Endothelial cell of umbilical vein (primary cell): ENCODE data around the gene BABAM2. TPM values are rescaled to one million over a fixed set of nuclear protein-coding genes. Genes with fewer than 3 reads are reported as not detected.

Experiments used
- BruUV-seq: library from RNA; stranded (reverse); fragments of 400-500 nt; replicated peaks from 2 replicates; lab custom pipeline; 2021; lab: Mats Ljungman, UMichigan
- CTCF ChIA-PET: fragments of 300-600, 350-600 bp; sonication (Branson Sonifier 250); formaldehyde crosslinking; loops from one replicate; lab custom pipeline; 2021; ENCODE audit warnings: antibody characterized with exemption, inconsistent platforms; lab: Charles Lee
- POLR2A ChIA-PET: fragments of 300-600, 350-600 bp; sonication (Branson Sonifier 250); formaldehyde crosslinking; loops from one replicate; lab custom pipeline; 2021; ENCODE audit warnings: antibody characterized with exemption, inconsistent platforms; lab: Charles Lee
- DNase-seq: peaks from one replicate; pipeline ENCODE4 v3.0.0-alpha.2; 2011; ENCODE audit warnings: low read depth, low spot score
- FAIRE-seq: peaks from 2 replicates; lab custom pipeline; 2011; peaks lifted over from hg19 to GRCh38; lab: Jason Lieb, UNC
- H2AFZ ChIP-seq: 2 replicates; pipeline ENCODE4 v1.6.0; 2012; ENCODE audit warnings: low read depth, low read length, control low read depth, inconsistent platforms
- H3K27ac ChIP-seq: 2 replicates; pipeline ENCODE4 v1.5.1; 2011; ENCODE audit warnings: low read depth, mild to moderate bottlenecking, control low read depth, low read length, moderate library complexity; ENCODE audit not compliant: insufficient read depth
- H3K27me3 ChIP-seq, 2 experiments: 2 replicates each; pipeline versions ENCODE4 v1.6.0 to v1.6.1; 2011; ENCODE audit warnings: low read length in 2 of 2, mixed read lengths in 1 of 2; ENCODE audit not compliant: control insufficient read depth in 2 of 2, insufficient read depth in 2 of 2
- H3K36me3 ChIP-seq, 2 experiments: 2 replicates in 1 of 2; 3 replicates in 1 of 2; pipeline ENCODE4 v1.5.1; 2011; ENCODE audit warnings: low read length in 2 of 2, mild to moderate bottlenecking in 1 of 2, moderate library complexity in 1 of 2; ENCODE audit not compliant: control insufficient read depth in 2 of 2, insufficient read depth in 2 of 2; ENCODE audit errors: extremely low read depth in 1 of 2
- H3K4me1 ChIP-seq: 3 replicates; pipeline ENCODE4 v1.5.1; 2011; ENCODE audit warnings: mild to moderate bottlenecking, low read length; ENCODE audit not compliant: control insufficient read depth, insufficient read depth; ENCODE audit errors: extremely low read depth
- H3K4me2 ChIP-seq: 2 replicates; pipeline ENCODE4 v1.6.1; 2011; ENCODE audit warnings: low read length, control low read depth, mixed read lengths; ENCODE audit not compliant: insufficient read depth
- H3K4me3 ChIP-seq, 3 experiments: fragments of 200-600 bp in 1 of 3; sonication (generic), shearing (Covaris generic) in 1 of 3; replicated peaks in 1 of 3; 2 replicates each; pipeline ENCODE4 v1.5.1; 2011 to 2016; ENCODE audit warnings: control low read depth in 3 of 3, low read length in 3 of 3, mild to moderate bottlenecking in 2 of 3, inconsistent platforms in 1 of 3, low read depth in 1 of 3, moderate library complexity in 1 of 3; ENCODE audit not compliant: insufficient read depth in 1 of 3
- H3K79me2 ChIP-seq: 2 replicates; pipeline ENCODE4 v1.6.0; 2012; ENCODE audit warnings: low read length, inconsistent platforms; ENCODE audit not compliant: control insufficient read depth, insufficient read depth
- H3K9ac ChIP-seq: replicated peaks from 2 replicates; pipeline ENCODE3; 2011; ENCODE audit warnings: low read length, control low read depth; ENCODE audit not compliant: insufficient read depth; ENCODE audit errors: extremely low read depth
- H3K9me1 ChIP-seq: replicated peaks from 3 replicates; pipeline ENCODE4 v1.6.0; 2011; ENCODE audit warnings: mild to moderate bottlenecking, low read length; ENCODE audit not compliant: control insufficient read depth, insufficient read depth; ENCODE audit errors: extremely low read depth
- H3K9me3 ChIP-seq: replicated peaks from 2 replicates; pipeline ENCODE4 v1.5.1; 2012; ENCODE audit warnings: low read length, inconsistent platforms; ENCODE audit not compliant: control insufficient read depth, insufficient read depth
- H4K20me1 ChIP-seq: replicated peaks from 2 replicates; pipeline ENCODE3; 2011; ENCODE audit warnings: mild to moderate bottlenecking, low read length; ENCODE audit not compliant: control insufficient read depth, insufficient read depth; ENCODE audit errors: extremely low read depth
- CTCF ChIP-seq, 2 donors: IDR thresholded peaks; 1 replicate in 1 of 2; 2 replicates in 1 of 2; pipeline ENCODE4 v1.5.1; 2011; ENCODE audit warnings: low read length in 2 of 2, mild to moderate bottlenecking in 2 of 2, moderate library complexity in 2 of 2, control low read depth in 1 of 2, inconsistent platforms in 1 of 2, low read depth in 1 of 2; ENCODE audit not compliant: insufficient read depth in 1 of 2; ENCODE audit errors: extremely low read depth in 1 of 2
- EZH2 ChIP-seq: IDR thresholded peaks from 2 replicates; pipeline ENCODE4 v1.6.1; 2012; ENCODE audit warnings: borderline replicate concordance, low read depth, mild to moderate bottlenecking, moderate library complexity, low read length, inconsistent platforms; ENCODE audit not compliant: severe bottlenecking
- FOS ChIP-seq: IDR thresholded peaks from 2 replicates; pipeline ENCODE4 v1.6.1; 2011; ENCODE audit warnings: mild to moderate bottlenecking, low read length, moderate library complexity, borderline replicate concordance; ENCODE audit not compliant: insufficient read depth
- GATA2 ChIP-seq: IDR thresholded peaks from 2 replicates; pipeline ENCODE4 v1.7.0; 2011; ENCODE audit warnings: low read depth, mild to moderate bottlenecking, moderate library complexity, mixed read lengths, low read length; ENCODE audit not compliant: insufficient read length, insufficient read depth
- JUN ChIP-seq: IDR thresholded peaks from 2 replicates; pipeline ENCODE4 v1.6.1; 2011; ENCODE audit warnings: borderline replicate concordance, low read depth; ENCODE audit not compliant: insufficient read length, insufficient read depth
- MAX ChIP-seq: IDR thresholded peaks from 2 replicates; pipeline ENCODE4 v1.6.1; 2011; ENCODE audit not compliant: insufficient read depth, insufficient read length
- MYC ChIP-seq: IDR thresholded peaks from one replicate; pipeline ENCODE4 v1.6.1; 2011; ENCODE audit warnings: mild to moderate bottlenecking, low read depth, low read length
- POLR2A ChIP-seq: IDR thresholded peaks from 2 replicates; pipeline ENCODE4 v1.6.1; 2012; ENCODE audit warnings: low read depth, mild to moderate bottlenecking, control low read depth, low read length
- POLR2AphosphoS5 ChIP-seq: IDR thresholded peaks from 2 replicates; pipeline ENCODE4 v1.6.1; 2012; ENCODE audit warnings: low read depth, mild to moderate bottlenecking, control low read depth, low read length, moderate library complexity; ENCODE audit not compliant: insufficient read depth
- dilution Hi-C: fragments of 300-500 bp; cut with MboI; formaldehyde crosslinking; loops from one replicate; pipeline ENCODE4 v1.15.0; 2019; ENCODE audit warnings: low sequenced_read_pairs; ENCODE audit not compliant: extremely low pct_ligation_motif_present
- intact Hi-C: fragments of 100-400 bp; cut with micrococcal nuclease; formaldehyde crosslinking; loops from one replicate; pipeline ENCODE4 v1.10.0; 2022
- polyA plus RNA-seq, 4 experiments: library from polyadenylated mRNA; depleted of rRNA in 3 of 4; stranded (reverse) in 3 of 4; unstranded in 1 of 4; fragments of >200 nt; gene quantifications; 2 replicates each; pipeline versions ENCODE4 v1.2.1 to v1.2.3, GENCODE V29; 2011 to 2012; ENCODE audit warnings: missing spikeins in 1 of 4
- total RNA-seq: library from RNA; stranded (reverse); gene quantifications from 2 replicates; pipeline ENCODE4 v1.2.3, GENCODE V29; 2021

The BABAM2 gene
- total and polyA plus RNA-seq, 2 donors (not counting 3 experiments of a cell fraction or from before 2014, with no cell fraction given): 19.9 to 27.6 TPM

GRCh38 chr2:28311660-28312249 is 421.2 kb downstream of the BABAM2 start:
- Histone ChIP-seq H3K79me2 (no peaks in the 10 kb centered on the region), H3K27me3 (no peaks in the 10 kb centered on the region), H3K9me3 (no peaks in the 10 kb centered on the region), H3K9ac (no peak overlapping the region), H3K36me3 (no peaks in the 10 kb centered on the region), H3K9me1 (no peaks in the 10 kb centered on the region), H3K4me2 (no peak overlapping the region), H4K20me1 (no peaks in the 10 kb centered on the region), H2AFZ (no peak overlapping the region), H3K4me3 (no peak overlapping the region), H3K27ac (no peak overlapping the region), H3K4me1 (no peaks in the 10 kb centered on the region)
- TF ChIP-seq POLR2AphosphoS5: no peak
- ChIA-PET CTCF (interaction anchor here (0.7 to 1.5 kb wide), 2 partner anchors 10 to 36 kb away, joined by 3 read pairs; no protein-coding TSS in a partner anchor), POLR2A (no interaction called here)
- BruUV-seq: no TSS peak
- DNase-seq (no peak), FAIRE-seq (no peak)
- intact Hi-C loops: no loop called here
- dilution Hi-C loops: no loop called here

DNA sequence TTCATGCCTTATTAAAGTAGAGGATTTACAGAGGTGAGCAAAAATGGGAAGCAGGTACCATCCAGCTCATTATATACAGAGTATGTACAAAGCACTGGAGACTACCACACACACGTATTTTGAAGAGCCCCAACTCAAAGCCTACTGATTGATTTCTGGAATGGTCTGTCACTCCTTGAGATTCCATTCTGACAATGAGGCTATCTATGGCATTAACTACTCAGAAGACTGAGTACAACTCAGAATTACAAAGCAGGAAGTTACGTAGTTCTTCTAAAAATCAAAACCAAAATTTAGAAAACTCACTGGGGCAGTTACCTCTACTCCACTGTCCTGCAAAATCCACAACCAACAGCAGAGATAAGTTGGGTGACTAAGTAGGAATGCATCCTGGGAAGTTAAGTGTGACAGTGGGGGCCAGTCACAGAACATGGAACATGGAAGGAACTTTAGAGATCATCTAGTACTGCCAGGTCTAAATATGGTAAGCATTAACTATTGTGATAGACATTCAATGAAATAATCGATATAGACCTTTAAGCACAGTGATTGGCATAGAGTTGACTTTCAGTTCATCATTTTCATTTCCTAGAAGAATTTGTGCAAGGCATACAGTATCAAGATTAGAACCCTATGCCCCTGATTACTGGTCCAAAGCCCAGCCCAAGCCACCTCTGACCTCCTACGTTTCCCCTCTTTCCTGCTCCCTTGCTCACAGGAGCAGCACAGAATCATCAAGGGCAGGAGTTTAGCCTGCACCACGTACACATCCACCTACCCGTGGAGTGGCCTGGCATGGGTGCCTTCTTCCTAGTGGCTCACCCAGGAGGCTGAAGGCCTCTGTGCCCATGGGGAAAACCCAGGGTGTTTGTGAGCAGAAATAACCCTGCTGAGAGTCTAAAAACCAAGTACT is 422.0 kb downstream of the BABAM2 start:
- BruUV-seq: no TSS peak
- H3K27me3 ChIP-seq: no peaks in the 10 kb centered on the region
- TF ChIP-seq POLR2A: no peak
- no peak for TF ChIP-seq MAX
- no peak for TF ChIP-seq GATA2
- no peak for TF ChIP-seq EZH2
- TF ChIP-seq MYC: no peak
- TF ChIP-seq POLR2AphosphoS5: no peak
- TF ChIP-seq JUN: no peak
- TF ChIP-seq CTCF (IDR thresholded peaks at IDR 0.05; ENCODE audit: extremely low read depth in 1 of 2, insufficient read depth in 1 of 2, low read depth in 1 of 2, low read length in 2 of 2): no peak
- no peak for TF ChIP-seq FOS
- H4K20me1 ChIP-seq: no peaks in the 10 kb centered on the region
- no peak overlapping the region for H3K4me3 ChIP-seq
- no peaks in the 10 kb centered on the region for H3K36me3 ChIP-seq
- intact Hi-C loops (no loop called here), dilution Hi-C loops (no loop called here)
- no peak for DNase-seq
- H3K79me2 ChIP-seq: no peaks in the 10 kb centered on the region
- no peak overlapping the region for H3K4me2 ChIP-seq
- no peaks in the 10 kb centered on the region for H3K9me3 ChIP-seq
- H2AFZ ChIP-seq: no peak overlapping the region
- CTCF ChIA-PET: no interaction called here
- no peaks in the 10 kb centered on the region for H3K4me1 ChIP-seq
- FAIRE-seq: no peak
- POLR2A ChIA-PET: no interaction called here
- H3K9me1 ChIP-seq: no peaks in the 10 kb centered on the region
- H3K9ac ChIP-seq: no peak overlapping the region
- H3K27ac ChIP-seq: no peak overlapping the region
